HG02943 (cell line): ENCODE measurements around the gene LSG1.
"Not testable (repeated sequence)": the region's sequence is repeated elsewhere in the genome, so short reads cannot be mapped to it uniquely, and the experiment has no call there.

ENCODE experiments used
- ATAC-seq: cut with Tn5 transposase; IDR thresholded peaks from one replicate; pipeline ENCODE4 v1.9.1; 2021; ENCODE audit warnings: mild to moderate bottlenecking, low read depth, moderate library complexity; ENCODE audit not compliant: unreplicated experiment

Gene LSG1

GRCh38 chr3:194620196-194620595 is 51.8 kb downstream of the LSG1 start:
- ATAC-seq = no peak

- ATAC-seq = no peak
These were observed 52.2 kb downstream of the LSG1 start for GRCh38 chr3:194619741-194620140.

GRCh38 chr3:194618858-194619608 is 53.0 kb downstream of the LSG1 start:
- ATAC-seq = no peak

- ATAC-seq = no peak
These were observed 54.2 kb downstream of the LSG1 start for GRCh38 chr3:194617827-194618226.

- ATAC-seq = no peak
These were observed 54.8 kb downstream of the LSG1 start for GRCh38 chr3:194617143-194617671.

- ATAC-seq = no peak
These were observed 56.8 kb downstream of the LSG1 start for GRCh38 chr3:194615226-194615625.

GRCh38 chr3:194612221-194612620 is 59.8 kb downstream of the LSG1 start:
- ATAC-seq = no peak

- ATAC-seq = no peak
These were observed 61.3 kb downstream of the LSG1 start for GRCh38 chr3:194610689-194611088.

- no peak for ATAC-seq
These were observed 62.4 kb downstream of the LSG1 start for GRCh38 chr3:194609601-194610000.

- no peak for ATAC-seq
These were observed 63.0 kb downstream of the LSG1 start for GRCh38 chr3:194608981-194609380.

GRCh38 chr3:194607592-194608389 is 64.2 kb downstream of the LSG1 start:
- ATAC-seq = no peak

- ATAC-seq = no peak
These were observed 65.0 kb downstream of the LSG1 start for GRCh38 chr3:194606941-194607340.

GRCh38 chr3:194606163-194606562 is 65.8 kb downstream of the LSG1 start:
- ATAC-seq = no peak

- not testable (repeated sequence) for ATAC-seq
These were observed 66.7 kb downstream of the LSG1 start for GRCh38 chr3:194605314-194605713.

- ATAC-seq = no peak
These were observed 67.2 kb downstream of the LSG1 start for GRCh38 chr3:194604837-194605236.

GRCh38 chr3:194604126-194604525 is 67.9 kb downstream of the LSG1 start:
- ATAC-seq = no peak

- ATAC-seq = no peak
These were observed 69.3 kb downstream of the LSG1 start for GRCh38 chr3:194602669-194603171.

GRCh38 chr3:194598771-194599557 is 73.0 kb downstream of the LSG1 start:
- no peak for ATAC-seq

- ATAC-seq = no peak
These were observed 75.1 kb downstream of the LSG1 start for GRCh38 chr3:194596906-194597305.
